ENCODE data around the gene AKT3.

AKT3 gene

GRCh38 chr1:243553090-243553489, 297.0 kb downstream of the AKT3 start:
- DNase-seq (ENCODE audit: low read depth), result no peak

DNA sequence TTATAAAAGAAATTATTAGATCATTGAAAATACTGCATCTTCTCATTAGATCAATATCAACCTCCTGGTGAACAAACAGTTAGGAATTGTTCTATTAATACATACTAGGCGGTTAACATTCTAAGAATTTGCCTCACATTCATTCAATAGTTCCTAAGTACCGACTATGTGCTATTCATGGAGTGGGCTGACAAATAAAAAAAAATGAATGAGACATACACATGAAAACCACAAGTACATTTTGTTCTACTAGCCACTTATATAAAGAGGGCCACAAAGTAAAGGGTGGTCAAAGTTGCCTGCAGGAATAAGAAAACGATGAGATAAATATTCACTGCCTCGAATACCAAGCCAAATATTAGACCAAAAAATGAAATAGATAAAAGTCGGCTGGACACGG, 299.8 kb downstream of the AKT3 start:
- peak; percentile 95 for DNase-seq (ENCODE audit: low read depth)

DNA sequence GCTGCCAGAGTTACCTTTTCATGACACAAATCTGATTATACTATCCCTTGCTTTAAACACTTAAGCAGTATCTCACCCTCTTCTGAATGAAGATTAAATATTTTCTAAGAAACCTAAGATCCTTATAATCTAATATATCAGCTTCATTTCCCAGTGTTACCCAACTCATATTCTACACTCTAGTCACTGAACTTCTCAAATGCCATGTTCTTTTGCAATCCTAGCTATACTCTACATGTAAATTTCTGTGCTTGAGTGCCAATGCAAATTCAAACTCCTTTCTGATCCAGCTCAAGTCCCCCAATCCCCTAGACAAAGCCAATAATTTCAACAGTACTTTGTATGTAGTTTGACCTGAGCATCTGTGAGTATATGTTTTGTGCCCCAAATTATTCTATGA, 300.3 kb downstream of the AKT3 start:
- peak; percentile 74 for DNase-seq (ENCODE audit: low read depth)

- peak; percentile 93 for DNase-seq (ENCODE audit: low read depth)
Observed at GRCh38 chr1:243549108-243549507, 300.9 kb downstream of the AKT3 start.

- peak; percentile 59 for DNase-seq (ENCODE audit: low read depth)
Observed at GRCh38 chr1:243548516-243548915, 301.5 kb downstream of the AKT3 start.

DNA sequence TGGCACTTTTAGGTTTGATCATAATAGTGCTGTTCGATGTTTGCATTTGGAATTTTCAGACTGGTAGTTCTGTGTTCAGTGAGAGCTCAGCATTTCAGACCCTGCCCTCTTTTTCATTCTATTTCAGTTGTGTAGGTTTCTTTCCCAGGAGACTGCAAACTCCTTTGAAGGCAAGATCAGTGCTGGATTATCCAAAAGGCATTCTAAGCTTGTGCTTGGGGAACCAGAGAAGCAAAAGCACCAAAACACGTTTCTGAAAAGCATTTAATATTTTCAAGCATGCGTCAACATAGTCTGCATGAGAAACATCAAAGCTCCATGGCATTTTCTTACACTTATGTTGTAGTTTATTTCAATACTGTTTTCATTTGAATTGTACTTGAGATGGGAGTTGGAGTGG, 302.2 kb downstream of the AKT3 start:
- DNase-seq (ENCODE audit: low read depth), result no peak

DNA sequence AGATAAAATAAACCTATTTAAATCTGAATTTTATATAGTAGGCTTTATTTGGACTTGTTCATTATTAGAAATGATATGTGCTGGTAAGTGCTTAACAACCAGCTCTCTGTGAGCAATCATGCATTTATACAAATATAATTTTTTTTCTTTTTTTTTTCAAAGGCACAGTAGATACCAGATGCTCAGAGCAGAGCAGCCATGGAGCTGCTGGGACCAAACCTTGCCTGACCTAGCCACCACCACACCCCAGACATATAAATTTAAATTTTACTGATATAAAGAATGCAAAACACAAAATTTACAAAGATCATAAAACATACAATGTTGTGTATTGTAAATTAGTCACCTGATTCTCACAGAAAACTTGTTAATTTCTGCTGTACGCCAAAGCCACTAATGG, 303.6 kb downstream of the AKT3 start:
- no peak for DNase-seq (ENCODE audit: low read depth)

- no peak for DNase-seq (ENCODE audit: low read depth)
Observed at GRCh38 chr1:243543501-243543900, 306.5 kb downstream of the AKT3 start.

DNA sequence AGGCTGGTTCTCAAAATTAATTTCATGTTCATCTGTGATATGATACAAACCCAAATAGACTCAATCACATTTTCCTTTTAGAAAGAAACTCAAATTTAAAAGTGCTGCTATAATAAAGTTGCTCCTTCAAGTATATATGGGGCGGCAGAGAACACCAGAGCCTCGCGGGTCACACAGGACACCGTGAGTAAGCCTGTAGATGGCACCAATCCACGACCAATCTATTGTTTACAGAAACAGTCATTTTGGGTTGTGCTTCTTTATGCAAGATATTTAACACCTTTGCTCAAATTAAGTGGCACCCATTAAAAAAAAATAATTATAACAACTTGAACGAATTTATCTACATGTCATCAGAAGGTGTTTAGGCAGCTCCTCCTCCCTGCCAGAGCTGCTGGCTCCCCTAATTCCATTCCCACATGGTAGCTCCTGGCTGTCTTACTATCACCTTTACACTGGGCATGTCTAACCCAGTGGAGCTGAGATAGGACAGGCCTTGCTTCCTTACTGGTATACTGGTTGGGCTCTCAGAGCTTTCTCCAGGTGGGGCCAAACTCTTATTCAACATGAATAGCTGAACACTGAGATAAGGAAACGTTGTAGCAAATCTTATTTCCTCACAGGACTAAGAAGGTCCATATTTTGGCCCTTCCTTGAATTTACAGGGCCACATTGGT, 307.2 kb downstream of the AKT3 start:
- no peak for DNase-seq (ENCODE audit: low read depth)

GRCh38 chr1:243539636-243540035, 310.4 kb downstream of the AKT3 start:
- DNase-seq (ENCODE audit: low read depth), result no peak

DNA sequence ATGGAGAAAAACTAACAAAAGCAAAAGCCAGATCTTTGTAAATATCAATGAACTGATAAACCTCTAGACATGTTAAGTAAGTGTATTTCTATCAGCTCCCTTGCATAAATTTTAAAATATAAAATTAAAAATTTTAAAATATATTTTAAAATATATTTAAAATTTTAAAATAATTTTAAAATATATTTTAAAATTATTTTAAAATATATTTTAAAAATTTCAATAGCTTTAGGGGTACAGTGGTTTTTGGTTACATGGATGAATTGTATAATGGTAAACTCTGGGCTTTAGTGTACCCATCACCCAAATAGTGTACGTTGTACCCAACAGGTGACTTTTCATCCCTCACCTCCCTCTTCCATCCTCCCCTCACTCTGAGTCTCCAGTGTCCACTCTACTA, 315.0 kb downstream of the AKT3 start:
- DNase-seq (ENCODE audit: low read depth), result no peak

DNA sequence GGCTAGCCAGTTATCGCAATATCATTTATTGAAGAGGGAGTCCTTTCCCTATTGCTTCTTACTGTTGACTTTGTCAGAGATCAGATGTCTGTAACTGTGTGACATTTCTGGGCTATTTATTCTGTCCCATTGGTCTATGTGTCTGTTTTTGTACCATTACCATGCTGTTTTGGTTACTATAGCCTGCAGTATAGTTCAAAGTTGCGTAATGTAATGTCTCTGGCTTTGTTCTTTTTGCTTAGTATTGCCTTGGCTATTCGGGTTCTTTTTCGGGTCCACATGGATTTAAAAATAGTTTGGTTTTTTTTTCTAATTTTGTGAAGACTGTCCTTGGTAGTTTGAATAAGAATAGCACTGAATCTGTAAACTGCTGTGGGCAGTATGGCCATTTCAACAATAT, 320.5 kb downstream of the AKT3 start:
- no peak for DNase-seq (ENCODE audit: low read depth)

DNA sequence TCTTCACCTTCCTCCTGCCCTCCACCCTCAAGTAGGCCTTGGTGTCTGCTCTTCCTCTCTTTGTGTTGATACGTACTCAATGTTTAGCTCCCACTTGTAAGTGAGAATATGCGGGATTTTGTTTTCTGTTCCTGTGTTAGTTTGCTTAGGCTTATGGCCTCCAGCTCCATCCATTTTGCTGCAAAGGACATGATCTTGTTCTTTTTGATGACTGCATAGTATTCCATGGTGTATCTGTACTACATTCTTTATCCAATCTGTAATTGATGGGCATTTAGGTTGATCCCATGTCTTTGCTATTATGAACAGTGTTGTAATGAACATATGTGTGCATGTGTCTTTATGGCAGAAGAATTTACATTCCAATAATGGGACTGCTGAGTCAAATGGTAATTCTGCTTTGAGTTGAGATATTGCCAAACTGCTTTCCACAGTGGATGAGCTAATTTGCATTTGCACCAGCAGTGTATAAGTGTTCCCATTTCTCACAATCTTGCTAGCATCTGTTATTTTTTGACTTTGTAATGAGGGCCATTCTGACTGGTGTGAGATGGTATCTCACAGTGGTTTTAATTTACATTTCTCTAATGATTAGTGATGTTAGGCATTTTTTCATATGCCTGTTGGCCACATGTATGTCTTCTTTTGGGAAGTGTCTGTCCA, 321.5 kb downstream of the AKT3 start:
- no peak for DNase-seq (ENCODE audit: low read depth)

- DNase-seq (ENCODE audit: low read depth), result no peak
Observed at GRCh38 chr1:243526180-243526579, 323.9 kb downstream of the AKT3 start.

DNA sequence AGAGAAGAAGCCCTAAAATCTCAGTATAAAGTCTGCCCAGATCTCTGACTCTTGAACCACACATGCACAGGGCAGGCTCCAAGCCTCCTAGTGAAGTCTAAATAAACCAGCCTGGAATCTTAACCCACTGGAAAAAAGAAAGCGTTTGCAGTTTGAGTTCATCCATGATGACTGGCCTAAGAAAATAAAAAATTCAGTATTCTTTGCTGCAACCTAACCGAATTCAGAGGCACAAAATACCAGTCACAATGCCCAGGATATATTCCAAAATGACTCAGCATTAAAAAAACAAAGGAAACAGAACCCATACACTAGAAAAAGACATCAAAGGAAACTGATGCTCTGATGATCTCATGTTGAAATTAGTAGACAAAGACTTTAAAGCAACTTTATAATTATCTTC, 325.0 kb downstream of the AKT3 start:
- DNase-seq (ENCODE audit: low read depth), result peak; percentile 65

DNA sequence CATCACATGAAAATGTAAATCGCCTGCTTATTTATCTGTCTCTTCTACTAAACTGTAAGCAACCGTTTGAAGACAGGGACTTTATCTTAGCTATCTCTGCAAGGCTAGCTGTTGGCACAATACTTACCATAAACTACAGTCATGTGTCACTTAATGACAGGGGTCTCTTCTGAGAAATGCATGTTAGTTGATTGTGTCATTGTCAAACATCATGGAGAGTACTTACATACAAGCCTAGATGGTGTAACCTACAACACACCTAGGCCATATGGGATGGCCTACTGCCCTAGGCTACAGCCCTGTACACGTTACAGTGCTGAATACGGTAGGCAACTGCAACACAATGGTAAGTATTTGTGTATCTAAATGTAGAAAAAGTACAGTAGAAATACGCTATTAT, 326.3 kb downstream of the AKT3 start:
- DNase-seq (ENCODE audit: low read depth), result no peak

- no peak for DNase-seq (ENCODE audit: low read depth)
Observed at GRCh38 chr1:243520831-243521230, 329.2 kb downstream of the AKT3 start.

- DNase-seq (ENCODE audit: low read depth), result no peak
Observed at GRCh38 chr1:243514927-243515326, 335.1 kb downstream of the AKT3 start.

GRCh38 chr1:243513726-243514491, 336.1 kb downstream of the AKT3 start:
- DNase-seq (ENCODE audit: low read depth), result peak; percentile 62

- DNase-seq (ENCODE audit: low read depth), result peak; percentile 20
Observed at GRCh38 chr1:243510928-243511327, 339.1 kb downstream of the AKT3 start.

- DNase-seq (ENCODE audit: low read depth), result no peak
Observed at GRCh38 chr1:243508943-243509342, 341.1 kb downstream of the AKT3 start.

DNA sequence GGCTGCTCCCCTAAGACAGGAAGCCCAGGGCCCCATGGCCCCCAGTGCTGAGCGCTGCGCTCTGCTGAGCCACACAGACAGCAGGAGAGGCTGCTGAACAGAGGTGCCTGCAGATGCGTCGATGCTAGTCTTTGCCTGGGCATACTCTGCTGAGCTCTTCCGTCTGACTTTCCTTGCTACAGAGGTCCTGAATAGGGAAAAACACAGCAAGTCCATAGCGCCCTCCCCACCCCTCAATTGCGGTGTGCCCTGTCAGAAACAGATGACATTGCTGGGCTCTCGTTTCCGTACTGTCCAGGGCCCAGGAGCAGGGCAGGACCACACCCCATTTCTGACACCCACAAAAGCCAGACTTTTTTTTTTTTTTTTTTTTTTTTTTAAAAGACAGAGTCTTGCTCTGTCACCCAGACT, 341.7 kb downstream of the AKT3 start:
- no peak for DNase-seq (ENCODE audit: low read depth)

DNA sequence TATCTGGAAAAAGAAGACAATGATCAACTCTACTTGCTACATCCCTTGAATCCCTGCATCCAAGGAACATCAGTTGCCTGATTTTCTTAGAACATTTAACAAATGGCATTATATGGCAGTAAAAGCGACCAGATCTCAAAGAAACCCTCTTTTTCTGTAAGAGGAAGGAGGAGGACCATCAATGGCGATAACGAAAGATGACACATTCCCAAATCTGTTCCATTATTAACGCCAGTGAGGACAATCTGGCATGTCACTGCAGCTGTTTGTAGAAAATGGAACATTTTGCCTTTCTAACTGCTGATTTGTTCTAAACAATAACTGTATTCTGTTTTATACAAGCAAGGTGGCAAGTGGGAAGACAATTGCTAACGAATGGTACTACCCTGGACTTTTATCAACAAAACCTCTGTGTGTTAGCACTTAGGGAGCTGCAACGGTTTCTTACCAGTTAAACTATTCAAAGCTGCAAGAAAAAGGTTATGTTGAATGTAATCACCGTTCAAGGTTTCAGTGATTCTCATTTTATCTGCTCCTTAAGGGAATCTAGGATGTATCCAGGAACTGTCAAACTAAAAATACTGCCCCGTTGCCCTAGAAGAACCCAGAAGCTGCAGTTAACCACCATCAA, 342.3 kb downstream of the AKT3 start:
- DNase-seq (ENCODE audit: low read depth), result no peak
